Body of pancreas (tissue), 4 donors: Measurements from ENCODE around the gene PLAU. TPM values are rescaled to one million over a fixed set of nuclear protein-coding genes. Genes with fewer than 3 reads are reported as not detected.
"Not testable (repeated sequence)": the region's sequence is repeated elsewhere in the genome, so short reads cannot be mapped to it uniquely, and the experiment has no call there.

Experiments
- ATAC-seq: fragments of 150-250 bp; one replicate; pipeline ENCODE4 v1.9.1; 2016
- DNase-seq, 4 donors: peaks; one replicate each; pipeline ENCODE4 v3.0.0-alpha.2; 2019
- H3K27ac ChIP-seq, 4 donors: fragments of 200-600 bp; sonication (generic); 1 replicate in 3 of 4; 2 replicates in 1 of 4; pipeline versions ENCODE4 v1.5.1 to v1.6.1; 2016 to 2019; ENCODE audit warnings: mild to moderate bottlenecking in 1 of 4, mixed read lengths in 1 of 4, moderate library complexity in 1 of 4
- H3K27me3 ChIP-seq, 2 donors: fragments of 200-600 bp; sonication (generic); one replicate each; pipeline ENCODE4 v1.6.0; 2016; ENCODE audit warnings: mild to moderate bottlenecking in 1 of 2
- H3K36me3 ChIP-seq, 2 donors: fragments of 200-600 bp; sonication (generic); replicated peaks in 1 of 2; 2 replicates each; pipeline ENCODE4 v1.5.1; 2016; ENCODE audit warnings: low read depth in 2 of 2; ENCODE audit not compliant: insufficient read depth in 1 of 2
- H3K4me1 ChIP-seq: fragments of 200-600 bp; sonication (generic); one replicate; pipeline ENCODE4 v1.6.0; 2016
- H3K4me3 ChIP-seq, 2 donors: fragments of 200-600 bp; sonication (generic); 1 replicate in 1 of 2; 2 replicates in 1 of 2; pipeline ENCODE4 v1.5.1; 2016 to 2019
- H3K9me3 ChIP-seq, 3 donors: fragments of 200-600 bp; sonication (generic); 1 replicate in 2 of 3; 2 replicates in 1 of 3; pipeline ENCODE4 v1.5.1; 2016
- CTCF ChIP-seq, 7 experiments: fragments of 450-650 bp in 4 of 7; fragments of 200-600 bp in 3 of 7; sonication (generic) in 3 of 7; IDR thresholded peaks; one replicate each; pipeline ENCODE4 v1.5.1; 2016 to 2019; ENCODE audit warnings: antibody characterized with exemption in 7 of 7
- POLR2A ChIP-seq, 3 donors: fragments of 450-650 bp; IDR thresholded peaks; one replicate each; pipeline ENCODE4 v1.6.1; 2016; ENCODE audit warnings: antibody characterized with exemption in 3 of 3, mild to moderate bottlenecking in 2 of 3
- WGBS, 2 donors: methylation state at CpG; one replicate each; pipeline ENCODE4 v1.1.5; 2017; 5-methylcytosine and 5-hydroxymethylcytosine counted together
- intact Hi-C: fragments of 100-400 bp; cut with DNase I; formaldehyde crosslinking; loops from one replicate; pipeline ENCODE4 v1.15.1; 2023
- total RNA-seq, 2 donors: library from RNA; depleted of rRNA; stranded (reverse); fragments of >200 nt; gene quantifications; one replicate each; pipeline ENCODE4 v1.1.0, GENCODE V29; 2016

The PLAU gene
- total RNA-seq, 2 donors from 2014 or later: 1.6 to 4.3 TPM

GRCh38 chr10:73916761-73917470 lies 6.0 kb downstream of the PLAU start:
- Histone ChIP-seq H3K4me3 (no peak overlapping the region), H3K27ac (no peak overlapping the region), H3K9me3 (no peaks in the 10 kb centered on the region), H3K36me3 (no peaks in the 10 kb centered on the region), H3K4me1 (no peaks in the 10 kb centered on the region), H3K27me3 (no peaks in the 10 kb centered on the region)
- intact Hi-C loops: no loop called here
- DNase-seq (no peak), ATAC-seq (no peak)
- WGBS, 2 donors: 59 to 60% methylated on average over 5 of the region's 5 CpGs
- no peak for TF ChIP-seq CTCF (IDR thresholded peaks at IDR 0.05)
- no peak for TF ChIP-seq POLR2A (IDR thresholded peaks at IDR 0.05)

GRCh38 chr10:73917566-73918305 lies 6.8 kb downstream of the PLAU start:
- TF ChIP-seq POLR2A (IDR thresholded peaks at IDR 0.05): no peak
- TF ChIP-seq CTCF (IDR thresholded peaks at IDR 0.05): no peak
- WGBS, 2 donors: 85 to 92% methylated on average over 3 of the region's 3 CpGs

GRCh38 chr10:73919481-73919880 lies 8.5 kb downstream of the PLAU start:
- ATAC-seq, H3K36me3 ChIP-seq, DNase-seq, H3K4me3 ChIP-seq, H3K4me1 ChIP-seq, H3K27me3 ChIP-seq, intact Hi-C loops, H3K9me3 ChIP-seq: not testable (repeated sequence)
- 87 to 93% methylated on average over 7 to 8 of the region's 8 CpGs for WGBS, 2 donors
- peak overlapping the region in 2 of 4 donors; percentile 16 to 31 for H3K27ac ChIP-seq

More at GRCh38 chr10:73917566-73918305, 6.8 kb downstream of the PLAU start:
- Histone ChIP-seq H3K27me3 (no peaks in the 10 kb centered on the region), H3K27ac (no peak overlapping the region), H3K4me3 (no peak overlapping the region), H3K4me1 (no peaks in the 10 kb centered on the region), H3K36me3 (no peaks in the 10 kb centered on the region), H3K9me3 (no peaks in the 10 kb centered on the region)
- ATAC-seq (no peak), DNase-seq (no peak)
- intact Hi-C loops: no loop called here

GRCh38 chr10:73920089-73920488 lies 9.2 kb downstream of the PLAU start:
- Histone ChIP-seq H3K9me3 (no peaks in the 10 kb centered on the region), H3K4me1 (no peaks in the 10 kb centered on the region), H3K4me3 (no peak overlapping the region), H3K36me3 (no peaks in the 10 kb centered on the region), H3K27me3 (no peaks in the 10 kb centered on the region), H3K27ac (peak overlapping the region in 2 of 4 donors; percentile 16 to 31)
- ATAC-seq (peak; percentile 27), DNase-seq (peak in 2 of 4 donors; percentile 19 to 46)
- WGBS, 2 donors: 58 to 60% methylated on average over 4 of the region's 4 CpGs
- intact Hi-C loops: no loop called here
- TF ChIP-seq CTCF (IDR thresholded peaks at IDR 0.05) (no peak), POLR2A (IDR thresholded peaks at IDR 0.05) (no peak)

GRCh38 chr10:73922007-73922863 lies 11.3 kb downstream of the PLAU start:
- H3K9me3 ChIP-seq: no peaks in the 10 kb centered on the region
- H3K4me3 ChIP-seq: no peak overlapping the region
- no peaks in the 10 kb centered on the region for H3K27me3 ChIP-seq
- H3K27ac ChIP-seq: no peak overlapping the region
- ATAC-seq (no peak), DNase-seq (no peak)
- intact Hi-C loops: no loop called here
- H3K36me3 ChIP-seq: no peaks in the 10 kb centered on the region
- WGBS, 2 donors: 86 to 92% methylated on average over 6 of the region's 6 CpGs
- no peaks in the 10 kb centered on the region for H3K4me1 ChIP-seq
- TF ChIP-seq POLR2A (IDR thresholded peaks at IDR 0.05) (no peak), CTCF (IDR thresholded peaks at IDR 0.05) (no peak)
